ENCODE data around the gene TMIE.

GRCh38 chr3:46731795-46732194 lies 30.6 kb downstream of the TMIE start:
- TF ChIP-seq HES1 (IDR thresholded peaks at IDR 0.05; ENCODE audit: low read depth) (no peak), ZKSCAN3 (CRISPR knock-in tag; IDR thresholded peaks at IDR 0.05) (no peak), MAFF (IDR thresholded peaks at IDR 0.05; ENCODE audit: low read length) (no peak), ZNF124 (CRISPR knock-in tag; IDR thresholded peaks at IDR 0.05) (no peak), PCBP1 (IDR thresholded peaks at IDR 0.05; ENCODE audit: low read depth, low read length, poor library complexity, severe bottlenecking) (no peak)

All from K562 (cell line).